H1 (cell line): ENCODE measurements around the gene GCK.

Source experiments
- CEBPB ChIP-seq: IDR thresholded peaks from 2 replicates; pipeline ENCODE4 v1.6.1; 2012; ENCODE audit warnings: low read depth, low read length
- EP300 ChIP-seq, 2 experiments: IDR thresholded peaks; 1 replicate in 1 of 2; 2 replicates in 1 of 2; pipeline ENCODE4 v1.6.1; 2011 to 2012; ENCODE audit warnings: low read depth in 2 of 2, low read length in 2 of 2, mild to moderate bottlenecking in 2 of 2, borderline replicate concordance in 1 of 2, inconsistent platforms in 1 of 2, moderate library complexity in 1 of 2
- EZH2 ChIP-seq: fragments of 200-600 bp; sonication (generic); IDR thresholded peaks from 2 replicates; pipeline ENCODE4 v1.7.1; 2012; ENCODE audit warnings: low read depth, mild to moderate bottlenecking, moderate library complexity, low read length, inconsistent platforms; ENCODE audit not compliant: severe bottlenecking
- HDAC6 ChIP-seq: IDR thresholded peaks from one replicate; pipeline ENCODE4 v1.7.1; 2012; ENCODE audit warnings: low read depth, mild to moderate bottlenecking, inconsistent platforms, low read length, moderate library complexity
- JUND ChIP-seq: IDR thresholded peaks from 2 replicates; pipeline ENCODE4 v1.6.1; 2011; ENCODE audit warnings: mild to moderate bottlenecking, improper control_type of control experiment, low read length
- POLR2A ChIP-seq, 2 experiments: IDR thresholded peaks; 1 replicate in 1 of 2; 2 replicates in 1 of 2; pipeline ENCODE4 v1.6.1; 2011; ENCODE audit warnings: low read depth in 2 of 2, low read length in 2 of 2, mild to moderate bottlenecking in 2 of 2; ENCODE audit errors: control extremely low read depth in 1 of 2
- POLR2AphosphoS5 ChIP-seq: IDR thresholded peaks from 2 replicates; pipeline ENCODE4 v1.6.1; 2011; ENCODE audit warnings: low read depth, low read length
- RAD21 ChIP-seq, 2 experiments: IDR thresholded peaks in 1 of 2; conservative IDR thresholded peaks in 1 of 2; 2 replicates each; pipeline ENCODE4 v1.6.1; 2011; ENCODE audit warnings: low read depth in 2 of 2, low read length in 2 of 2, improper control_type of control experiment in 1 of 2, inconsistent platforms in 1 of 2, mild to moderate bottlenecking in 1 of 2, moderate library complexity in 1 of 2
- SP1 ChIP-seq: IDR thresholded peaks from 2 replicates; pipeline ENCODE4 v1.6.1; 2011; ENCODE audit warnings: low read depth, low read length
- ZNF274 ChIP-seq: IDR thresholded peaks from 2 replicates; pipeline ENCODE4 v1.7.0; 2012; ENCODE audit warnings: low read length, borderline replicate concordance; ENCODE audit errors: extremely low read depth
- TF ChIP-seq, protein P1 (sequence below), 3 experiments: IDR thresholded peaks; 1 replicate in 2 of 3; 2 replicates in 1 of 3; pipeline versions ENCODE4 v1.5.1 to v1.6.1; 2011; ENCODE audit warnings: low read length in 3 of 3, mild to moderate bottlenecking in 3 of 3, inconsistent platforms in 2 of 3, low read depth in 1 of 3, moderate library complexity in 1 of 3; ENCODE audit not compliant: insufficient read depth in 1 of 3; ENCODE audit errors: control extremely low read depth in 1 of 3
- TF ChIP-seq, protein P2 (sequence below): IDR thresholded peaks from 2 replicates; pipeline ENCODE4 v1.6.1; 2011; ENCODE audit warnings: low read length, improper control_type of control experiment

DNA sequence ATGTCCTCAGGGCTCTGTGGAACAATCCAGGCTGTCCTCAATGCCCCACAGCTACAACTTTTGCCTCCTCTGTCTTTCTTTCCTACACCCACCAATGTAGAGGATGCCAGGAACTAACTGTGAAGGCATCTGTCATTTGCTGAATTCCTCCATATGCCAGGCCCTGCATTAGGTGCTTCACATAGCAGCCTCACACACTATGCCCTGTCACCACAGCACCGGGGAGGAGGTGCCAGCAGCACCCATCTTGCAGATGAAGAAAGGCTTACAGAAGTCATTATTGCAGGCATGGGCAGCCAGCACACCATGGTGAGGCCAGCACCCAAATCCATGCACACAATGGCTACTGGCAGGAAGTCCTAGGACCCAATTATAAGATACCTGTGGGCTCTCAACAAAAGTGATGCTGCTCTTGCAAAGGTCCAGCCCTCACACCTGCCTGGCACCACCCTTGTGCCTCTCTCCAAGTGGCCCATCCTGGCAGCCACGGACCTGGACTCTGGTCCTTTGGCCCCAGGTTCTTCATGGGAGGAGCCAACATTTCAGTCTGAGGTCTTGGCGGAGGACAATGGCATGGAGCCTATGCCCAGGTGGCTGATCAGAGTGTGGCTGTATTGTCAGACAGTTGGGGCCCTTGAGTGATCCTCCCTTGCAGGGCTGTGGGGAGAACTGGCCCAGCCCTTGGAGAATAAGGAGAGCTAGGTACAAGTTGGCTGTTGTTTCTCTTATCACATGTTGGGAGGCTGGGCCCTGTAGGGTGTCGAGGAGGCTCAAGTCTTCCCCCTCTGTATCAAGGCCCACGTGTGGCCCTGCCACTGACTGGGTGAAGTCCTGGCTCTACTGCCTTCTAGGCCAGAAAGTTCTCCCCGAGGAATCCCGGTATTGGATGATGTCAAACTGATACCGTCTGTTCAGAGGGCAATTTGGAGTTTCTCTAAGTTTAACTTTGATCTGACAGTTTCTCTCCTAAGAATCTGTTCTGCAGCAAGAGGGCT lies 33.8 kb downstream of the GCK start:
- no peak for TF ChIP-seq ZNF274
- no peak for TF ChIP-seq EZH2
- no peak for TF ChIP-seq CEBPB
- TF ChIP-seq POLR2AphosphoS5, result no peak
- TF ChIP-seq EP300 (IDR thresholded peaks at IDR 0.05; ENCODE audit: borderline replicate concordance in 1 of 2, low read depth in 2 of 2, low read length in 2 of 2), result no peak
- no peak for TF ChIP-seq POLR2A (IDR thresholded peaks at IDR 0.05; ENCODE audit: control extremely low read depth in 1 of 2, low read depth in 2 of 2, low read length in 2 of 2)
- TF ChIP-seq, protein P1, sequence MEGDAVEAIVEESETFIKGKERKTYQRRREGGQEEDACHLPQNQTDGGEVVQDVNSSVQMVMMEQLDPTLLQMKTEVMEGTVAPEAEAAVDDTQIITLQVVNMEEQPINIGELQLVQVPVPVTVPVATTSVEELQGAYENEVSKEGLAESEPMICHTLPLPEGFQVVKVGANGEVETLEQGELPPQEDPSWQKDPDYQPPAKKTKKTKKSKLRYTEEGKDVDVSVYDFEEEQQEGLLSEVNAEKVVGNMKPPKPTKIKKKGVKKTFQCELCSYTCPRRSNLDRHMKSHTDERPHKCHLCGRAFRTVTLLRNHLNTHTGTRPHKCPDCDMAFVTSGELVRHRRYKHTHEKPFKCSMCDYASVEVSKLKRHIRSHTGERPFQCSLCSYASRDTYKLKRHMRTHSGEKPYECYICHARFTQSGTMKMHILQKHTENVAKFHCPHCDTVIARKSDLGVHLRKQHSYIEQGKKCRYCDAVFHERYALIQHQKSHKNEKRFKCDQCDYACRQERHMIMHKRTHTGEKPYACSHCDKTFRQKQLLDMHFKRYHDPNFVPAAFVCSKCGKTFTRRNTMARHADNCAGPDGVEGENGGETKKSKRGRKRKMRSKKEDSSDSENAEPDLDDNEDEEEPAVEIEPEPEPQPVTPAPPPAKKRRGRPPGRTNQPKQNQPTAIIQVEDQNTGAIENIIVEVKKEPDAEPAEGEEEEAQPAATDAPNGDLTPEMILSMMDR (IDR thresholded peaks at IDR 0.05; ENCODE audit: control extremely low read depth in 1 of 3, insufficient read depth in 1 of 3, low read depth in 1 of 3, low read length in 3 of 3), result no peak
- TF ChIP-seq RAD21 (IDR thresholded peaks at IDR 0.05 in 1 of 2, conservative IDR thresholded peaks at IDR 0.05 in 1 of 2; ENCODE audit: low read depth in 2 of 2, low read length in 2 of 2), result no peak
- no peak for TF ChIP-seq HDAC6
- TF ChIP-seq JUND, result no peak
- TF ChIP-seq SP1, result no peak
- TF ChIP-seq, protein P2, sequence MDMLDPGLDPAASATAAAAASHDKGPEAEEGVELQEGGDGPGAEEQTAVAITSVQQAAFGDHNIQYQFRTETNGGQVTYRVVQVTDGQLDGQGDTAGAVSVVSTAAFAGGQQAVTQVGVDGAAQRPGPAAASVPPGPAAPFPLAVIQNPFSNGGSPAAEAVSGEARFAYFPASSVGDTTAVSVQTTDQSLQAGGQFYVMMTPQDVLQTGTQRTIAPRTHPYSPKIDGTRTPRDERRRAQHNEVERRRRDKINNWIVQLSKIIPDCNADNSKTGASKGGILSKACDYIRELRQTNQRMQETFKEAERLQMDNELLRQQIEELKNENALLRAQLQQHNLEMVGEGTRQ, result no peak
